Mesendoderm (in vitro differentiated cells): Measurements from ENCODE around the gene RHBDF1.

ENCODE experiments used
- DNase-seq: peaks from one replicate; pipeline ENCODE4 v3.0.0; 2013
- H2AK5ac ChIP-seq: 2 replicates; pipeline ENCODE4 v1.6.1; 2013; ENCODE audit warnings: low read length, inconsistent platforms
- H2BK120ac ChIP-seq: 2 replicates; pipeline ENCODE4 v1.6.1; 2013; ENCODE audit warnings: low read depth, mild to moderate bottlenecking, low read length, moderate library complexity, mixed read lengths
- H2BK15ac ChIP-seq: replicated peaks from 2 replicates; pipeline ENCODE4 v1.6.1; 2013; ENCODE audit warnings: low read depth, mild to moderate bottlenecking, moderate library complexity
- H2BK5ac ChIP-seq: 2 replicates; pipeline ENCODE4 v1.6.1; 2013; ENCODE audit warnings: low read length, inconsistent platforms
- H3K18ac ChIP-seq: 2 replicates; pipeline ENCODE4 v1.6.1; 2013; ENCODE audit warnings: mild to moderate bottlenecking, low read length, mixed read lengths
- H3K23ac ChIP-seq: one replicate; pipeline ENCODE4 v1.6.1; 2013; ENCODE audit warnings: low read length
- H3K27ac ChIP-seq: 2 replicates; pipeline ENCODE4 v1.5.1; 2013; ENCODE audit warnings: low read depth, mild to moderate bottlenecking, inconsistent platforms, low read length, moderate library complexity
- H3K27me3 ChIP-seq: 2 replicates; pipeline ENCODE4 v1.6.1; 2013; ENCODE audit warnings: low read length, control low read depth, mild to moderate bottlenecking, inconsistent platforms; ENCODE audit not compliant: insufficient read depth, poor library complexity
- H3K36me3 ChIP-seq: 2 replicates; pipeline ENCODE4 v1.6.1; 2013; ENCODE audit warnings: low read length, inconsistent platforms; ENCODE audit not compliant: control insufficient read depth, insufficient read depth
- H3K4ac ChIP-seq: one replicate; pipeline ENCODE4 v1.6.1; 2013; ENCODE audit warnings: low read depth, mild to moderate bottlenecking, low read length, moderate library complexity
- H3K4me1 ChIP-seq: 2 replicates; pipeline ENCODE4 v1.6.1; 2013; ENCODE audit warnings: low read depth, low read length, inconsistent platforms; ENCODE audit not compliant: control insufficient read depth
- H3K4me2 ChIP-seq: 2 replicates; pipeline ENCODE4 v1.6.1; 2013; ENCODE audit warnings: low read length
- H3K4me3 ChIP-seq: 2 replicates; pipeline ENCODE4 v1.5.1; 2013; ENCODE audit warnings: mild to moderate bottlenecking, low read length
- H3K56ac ChIP-seq: one replicate; pipeline ENCODE4 v1.6.1; 2013; ENCODE audit warnings: low read length
- H3K79me1 ChIP-seq: 2 replicates; pipeline ENCODE4 v1.6.1; 2013; ENCODE audit warnings: low read length, inconsistent platforms
- H3K79me2 ChIP-seq: 2 replicates; pipeline ENCODE4 v1.6.1; 2013; ENCODE audit warnings: mild to moderate bottlenecking, low read length; ENCODE audit not compliant: control insufficient read depth, insufficient read depth
- H3K9ac ChIP-seq: 2 replicates; pipeline ENCODE4 v1.6.1; 2013; ENCODE audit warnings: low read length, inconsistent platforms
- H4K5ac ChIP-seq: one replicate; pipeline ENCODE4 v1.6.1; 2013; ENCODE audit warnings: low read length
- H4K8ac ChIP-seq: one replicate; pipeline ENCODE4 v1.6.1; 2013; ENCODE audit warnings: low read depth, mild to moderate bottlenecking, control low read depth, low read length, moderate library complexity
- WGBS: extraction: QIAGEN DNeasy Blood & Tissue Kit; methylation state at CpG from one replicate; pipeline ENCODE4 v1.1.7; 2013; ENCODE audit warnings: low lambda C conversion rate, missing lambda C conversion rate; ENCODE audit not compliant: insufficient coverage; ENCODE audit errors: extremely low coverage; 5-methylcytosine and 5-hydroxymethylcytosine counted together

The RHBDF1 gene

GRCh38 chr16:77807-78443, 5.5 kb upstream of the RHBDF1 start, which contains the start of gene MPG:
Gene MPG (plus strand): TSS chr16:78225. CDS start chr16:78310, 85 bp downstream.
- Histone ChIP-seq H3K56ac (peak within 1 kb of the TSS; percentile 98), H4K8ac (peak within 1 kb of the TSS; percentile 2), H2BK5ac (peak within 1 kb of the TSS; percentile 63), H2BK15ac (no peak within 1 kb of the TSS), H3K4ac (peak within 1 kb of the TSS; percentile 89), H3K27me3 (no peaks in the 10 kb centered on the region), H3K79me2 (no peaks in the 10 kb centered on the region), H2BK120ac (peak within 1 kb of the TSS; percentile 63), H3K23ac (peak within 1 kb of the TSS; percentile 92), H3K18ac (peak within 1 kb of the TSS; percentile 83), H3K9ac (peak within 1 kb of the TSS; percentile 99), H3K36me3 (peaks cover 4% of the 10 kb centered on the region), H3K27ac (peak within 1 kb of the TSS; percentile 93), H4K5ac (no peak within 1 kb of the TSS), H3K4me2 (peak within 1 kb of the TSS; percentile 85), H3K79me1 (peaks cover 6% of the 10 kb centered on the region), H3K4me3 (peak within 1 kb of the TSS; percentile 79), H3K4me1 (peaks cover 34% of the 10 kb centered on the region), H2AK5ac (peak within 1 kb of the TSS; percentile 71)
- peak; percentile 76 for DNase-seq
- WGBS = no CpG with 5 or more reads among the region's 83 CpGs

GRCh38 chr16:77273-77806, 4.9 kb upstream of the RHBDF1 start:
- peak overlapping the region; percentile 93 for H3K27ac ChIP-seq
- peak overlapping the region; percentile 30 for H3K23ac ChIP-seq
- peaks cover 4% of the 10 kb centered on the region for H3K36me3 ChIP-seq
- peak overlapping the region; percentile 21 for H2BK120ac ChIP-seq
- H3K4me1 ChIP-seq = peaks cover 36% of the 10 kb centered on the region
- H2BK15ac ChIP-seq = no peak overlapping the region
- H3K79me2 ChIP-seq = no peaks in the 10 kb centered on the region
- H3K4me2 ChIP-seq = peak overlapping the region; percentile 39
- no peaks in the 10 kb centered on the region for H3K27me3 ChIP-seq
- H2BK5ac ChIP-seq = peak overlapping the region; percentile 61
- H3K4ac ChIP-seq = peak overlapping the region; percentile 75
- no peak overlapping the region for H4K5ac ChIP-seq
- H3K79me1 ChIP-seq = peaks cover 6% of the 10 kb centered on the region
- H4K8ac ChIP-seq = peak overlapping the region; percentile 2
- H3K9ac ChIP-seq = peak overlapping the region; percentile 99
- peak overlapping the region; percentile 98 for H3K56ac ChIP-seq
- peak overlapping the region; percentile 71 for H2AK5ac ChIP-seq
- no peak overlapping the region for H3K4me3 ChIP-seq
- WGBS = no CpG with 5 or more reads among the region's 31 CpGs
- H3K18ac ChIP-seq = peak overlapping the region; percentile 82
- DNase-seq = peak; percentile 84

GRCh38 chr16:76535-77272, 4.3 kb upstream of the RHBDF1 start:
- Histone ChIP-seq H3K18ac (peak overlapping the region; percentile 53), H2BK15ac (no peak overlapping the region), H2AK5ac (peak overlapping the region; percentile 71), H3K4me1 (peaks cover 36% of the 10 kb centered on the region), H4K5ac (no peak overlapping the region), H2BK5ac (peak overlapping the region; percentile 61), H3K27ac (peak overlapping the region; percentile 93), H3K79me2 (peaks cover 1% of the 10 kb centered on the region), H3K4me3 (no peak overlapping the region), H3K36me3 (peaks cover 4% of the 10 kb centered on the region), H3K56ac (peak overlapping the region; percentile 98), H3K4me2 (no peak overlapping the region), H3K27me3 (no peaks in the 10 kb centered on the region), H3K23ac (no peak overlapping the region), H4K8ac (no peak overlapping the region), H3K9ac (peak overlapping the region; percentile 99), H2BK120ac (peak overlapping the region; percentile 7), H3K79me1 (peaks cover 6% of the 10 kb centered on the region), H3K4ac (peak overlapping the region; percentile 75)
- peak; percentile 49 for DNase-seq
- no CpG with 5 or more reads among the region's 13 CpGs for WGBS

GRCh38 chr16:75580-76501, 3.4 kb upstream of the RHBDF1 start:
- Histone ChIP-seq H3K4me3 (no peak overlapping the region), H3K4ac (peak overlapping the region; percentile 97), H2BK5ac (peak overlapping the region; percentile 87), H3K23ac (no peak overlapping the region), H3K79me1 (peaks cover 8% of the 10 kb centered on the region), H3K27ac (peak overlapping the region; percentile 93), H3K18ac (peak overlapping the region; percentile 80), H2BK120ac (peak overlapping the region; percentile 75), H4K5ac (no peak overlapping the region), H3K56ac (peak overlapping the region; percentile 71), H3K9ac (peak overlapping the region; percentile 50), H3K79me2 (peaks cover 6% of the 10 kb centered on the region), H3K27me3 (no peaks in the 10 kb centered on the region), H4K8ac (no peak overlapping the region), H2AK5ac (peak overlapping the region; percentile 4), H3K36me3 (peaks cover 4% of the 10 kb centered on the region), H3K4me1 (peaks cover 40% of the 10 kb centered on the region), H3K4me2 (no peak overlapping the region), H2BK15ac (no peak overlapping the region)
- no CpG with 5 or more reads among the region's 11 CpGs for WGBS
- peak; percentile 92 for DNase-seq

- no CpG with 5 or more reads among the region's 16 CpGs for WGBS
- H4K8ac ChIP-seq = no peak overlapping the region
Measured at GRCh38 chr16:74747-75334, 2.4 kb upstream of the RHBDF1 start.

More at GRCh38 chr16:74747-75334, 2.4 kb upstream of the RHBDF1 start:
- H3K4ac ChIP-seq = peak overlapping the region; percentile 97
- H3K4me2 ChIP-seq = no peak overlapping the region
- peaks cover 18% of the 10 kb centered on the region for H3K79me1 ChIP-seq
- peaks cover 4% of the 10 kb centered on the region for H3K36me3 ChIP-seq
- peak overlapping the region; percentile 84 for H2AK5ac ChIP-seq
- H2BK5ac ChIP-seq = peak overlapping the region; percentile 87
- H3K9ac ChIP-seq = peak overlapping the region; percentile 50
- H3K23ac ChIP-seq = no peak overlapping the region
- H3K79me2 ChIP-seq = peaks cover 16% of the 10 kb centered on the region
- H3K4me3 ChIP-seq = no peak overlapping the region
- peak overlapping the region; percentile 80 for H3K18ac ChIP-seq
- H4K5ac ChIP-seq = no peak overlapping the region
- peak; percentile 69 for DNase-seq
- H2BK120ac ChIP-seq = peak overlapping the region; percentile 75
- H3K27ac ChIP-seq = peak overlapping the region; percentile 93
- H2BK15ac ChIP-seq = no peak overlapping the region
- peak overlapping the region; percentile 71 for H3K56ac ChIP-seq
- H3K4me1 ChIP-seq = peaks cover 48% of the 10 kb centered on the region
- no peaks in the 10 kb centered on the region for H3K27me3 ChIP-seq
